Activated CD4-positive, alpha-beta memory T cell treated with anti-CD3 and anti-CD28 coated beads, Interleukin-2, amount 10 ng/mL, durations not matched to agents 7 days and 5 days (primary cell): ENCODE results near the gene ARL3. TPM values are rescaled to one million over a fixed set of nuclear protein-coding genes. Genes with fewer than 3 reads are reported as not detected.

Experiments used
- CTCF ChIA-PET: fragments of 350-600 bp; sonication (Branson Sonifier 250); formaldehyde crosslinking; loops from one replicate; lab custom pipeline; 2021; ENCODE audit warnings: antibody characterized with exemption, inconsistent platforms; lab: Charles Lee
- POLR2A ChIA-PET: fragments of 350-600 bp; sonication (Branson Sonifier 250); formaldehyde crosslinking; loops from one replicate; lab custom pipeline; 2021; ENCODE audit warnings: antibody characterized with exemption; lab: Charles Lee
- DNase-seq: peaks from one replicate; pipeline ENCODE4 v3.0.0-alpha.2; 2020
- H3K27ac Mint-ChIP-seq: one replicate; pipeline ENCODE4 v1.8.0; 2021; ENCODE audit warnings: mild to moderate bottlenecking, mixed read lengths
- H3K27me3 Mint-ChIP-seq: one replicate; pipeline ENCODE4 v1.8.0; 2021; ENCODE audit warnings: mixed read lengths
- H3K36me3 Mint-ChIP-seq: one replicate; pipeline ENCODE4 v1.8.0; 2021; ENCODE audit warnings: low read depth, mixed read lengths
- H3K4me1 Mint-ChIP-seq: one replicate; pipeline ENCODE4 v1.8.0; 2021; ENCODE audit warnings: mixed read lengths
- H3K4me3 Mint-ChIP-seq: one replicate; pipeline ENCODE4 v1.8.0; 2021; ENCODE audit warnings: mild to moderate bottlenecking, mixed read lengths
- H3K9me3 Mint-ChIP-seq: one replicate; pipeline ENCODE4 v1.8.0; 2021; ENCODE audit warnings: mixed read lengths
- total RNA-seq, 2 experiments: library from RNA; stranded (reverse); gene quantifications; one replicate each; pipeline ENCODE4 v1.2.3, GENCODE V29; 2021

The ARL3 gene
- total RNA-seq, 2 experiments from 2014 or later, result 5.7 to 6.1 TPM

DNA sequence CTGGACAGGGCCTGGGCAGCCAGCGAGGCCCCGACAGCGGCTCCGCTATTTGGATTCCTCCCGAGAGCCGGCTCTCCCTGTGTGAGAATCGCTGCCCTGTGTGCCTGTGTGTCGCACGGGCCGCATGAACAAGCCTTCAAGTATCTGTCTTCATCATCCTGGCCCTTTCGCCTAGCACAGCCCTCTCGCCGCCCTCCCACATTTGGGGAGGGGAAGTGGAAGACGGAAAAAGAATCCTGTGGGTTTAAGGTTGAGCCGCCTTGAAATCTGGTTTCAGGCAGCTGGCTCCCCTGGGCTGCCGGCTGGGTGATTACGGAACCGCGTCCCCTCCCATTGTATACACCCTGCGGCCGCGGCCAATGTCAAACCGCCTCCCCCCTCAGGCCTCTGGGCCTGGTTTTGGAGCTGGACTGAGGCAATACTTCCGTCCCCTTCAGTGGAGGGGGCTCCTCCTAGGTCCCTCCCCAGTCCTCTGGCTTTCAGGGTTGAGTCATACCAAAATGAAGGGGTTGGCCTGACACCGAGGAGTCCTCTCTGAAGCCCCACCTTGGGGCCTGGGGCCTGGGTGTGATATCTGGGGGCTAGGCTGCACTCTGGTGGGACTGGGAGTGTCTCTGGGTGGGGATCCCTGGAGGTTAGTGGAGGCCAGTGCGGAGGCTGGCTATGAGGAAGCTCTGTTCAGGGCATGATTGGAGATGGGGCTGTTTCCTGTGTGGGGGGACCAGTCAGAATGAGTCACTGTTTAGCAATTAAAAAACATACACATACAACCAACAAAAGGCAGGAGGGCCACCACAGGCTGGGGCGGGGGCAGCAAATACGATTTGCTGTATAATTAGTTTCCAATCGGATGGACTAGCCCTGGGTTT, 68.2 kb downstream of the ARL3 start:
- peak; percentile 82 for DNase-seq

DNA sequence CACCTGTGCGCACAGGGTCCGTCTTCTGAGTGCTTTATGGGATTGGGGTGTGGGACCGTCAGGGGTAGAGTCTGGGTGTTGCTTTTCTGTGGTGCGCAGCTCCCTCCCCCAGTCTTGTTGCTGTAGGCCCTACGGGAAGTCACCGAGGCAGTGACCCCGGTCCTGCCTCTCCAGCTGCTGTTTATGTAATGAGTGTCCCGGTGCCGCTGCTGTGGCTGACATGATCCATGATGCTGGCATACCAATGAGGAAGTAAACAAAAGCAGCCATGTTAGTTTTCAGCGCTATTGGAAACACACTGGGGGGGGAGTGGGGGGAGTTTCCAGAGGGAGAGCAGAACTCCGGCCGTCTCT, 68.8 kb downstream of the ARL3 start:
- H3K4me3 Mint-ChIP-seq, result peak overlapping the region; percentile 90
- H3K27me3 Mint-ChIP-seq, result no peaks in the 10 kb centered on the region
- H3K36me3 Mint-ChIP-seq, result peaks cover 23% of the 10 kb centered on the region
- peak; percentile 58 for DNase-seq
- ChIA-PET POLR2A (interaction anchor here (0.7 to 5.0 kb wide), 21 partner anchors 8 to 526 kb away, joined by 3 to 130 read pairs (median 14); partner anchors contain the start of genes ACTR1A, ARL3, C10orf95 and SFXN2), CTCF (interaction anchor here (0.6 to 3.8 kb wide), 11 partner anchors 9 to 1177 kb away, joined by 3 to 39 read pairs (median 7); partner anchors contain the start of genes ARL3 and SFXN2)
- peak overlapping the region; percentile 98 for H3K27ac Mint-ChIP-seq
- no peaks in the 10 kb centered on the region for H3K9me3 Mint-ChIP-seq
- peaks cover 47% of the 10 kb centered on the region for H3K4me1 Mint-ChIP-seq

More for the DNA sequence above, 68.2 kb downstream of the ARL3 start:
- POLR2A ChIA-PET, result interaction anchor here (0.6 to 5.0 kb wide), 23 partner anchors 10 to 528 kb away, joined by 3 to 130 read pairs (median 11); partner anchors contain the start of genes ACTR1A, ARL3, C10orf95 and FBXL15
- Mint-ChIP-seq H3K4me1 (peaks cover 53% of the 10 kb centered on the region), H3K9me3 (no peaks in the 10 kb centered on the region), H3K27ac (peak overlapping the region; percentile 98), H3K4me3 (peak overlapping the region; percentile 90), H3K27me3 (no peaks in the 10 kb centered on the region), H3K36me3 (peaks cover 23% of the 10 kb centered on the region)
- CTCF ChIA-PET, result interaction anchor here (0.6 to 3.8 kb wide), 10 partner anchors 10 to 1178 kb away, joined by 3 to 39 read pairs (median 4); partner anchors contain the start of genes ARL3 and SFXN2

GRCh38 chr10:102644646-102645387, 69.4 kb downstream of the ARL3 start:
- POLR2A ChIA-PET, result interaction anchor here (0.7 to 5.0 kb wide), 27 partner anchors 9 to 723 kb away, joined by 3 to 130 read pairs (median 5); partner anchors contain the start of genes ACTR1A, ARL3, C10orf95 and CNNM2
- CTCF ChIA-PET, result interaction anchor here (0.6 to 3.8 kb wide), 16 partner anchors 9 to 1177 kb away, joined by 3 to 39 read pairs (median 4); partner anchors contain the start of genes ACTR1A, ARL3 and SFXN2

DNA sequence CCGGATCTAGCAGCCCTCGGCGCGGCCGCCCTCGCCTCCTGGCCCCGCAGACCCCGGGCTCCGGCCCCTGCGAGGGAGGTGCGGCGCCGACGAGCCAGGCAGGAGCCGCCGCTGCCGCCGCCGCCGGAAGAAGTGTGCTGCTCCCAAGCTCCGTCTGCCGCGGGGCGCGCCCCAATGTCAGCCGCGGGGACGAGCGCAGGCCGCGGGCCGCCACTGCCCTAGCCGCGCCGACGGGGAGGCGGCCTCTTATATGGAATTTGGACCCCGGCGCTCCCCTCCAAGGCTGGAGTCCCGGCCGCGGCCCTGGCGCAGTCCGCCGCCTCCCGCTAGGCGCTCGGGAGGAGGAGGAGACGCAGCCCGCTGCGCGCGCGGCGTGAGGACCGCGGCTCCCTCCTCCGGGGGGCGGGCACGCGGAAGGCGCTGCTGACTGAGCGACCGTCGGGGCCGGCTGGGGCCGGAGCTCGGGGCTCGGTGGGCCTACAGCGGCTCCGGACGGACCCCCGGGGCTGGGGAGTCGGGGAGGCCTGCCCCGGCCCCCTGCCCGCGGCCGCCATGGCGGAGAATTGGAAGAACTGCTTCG, 70.0 kb downstream of the ARL3 start, which contains the start of gene TRIM8:
TSS of gene TRIM8 (plus strand) at position 414 of the 580 bp plus-strand sequence. CDS start at position 553, 139 bp downstream.
- peaks cover 22% of the 10 kb centered on the region for H3K36me3 Mint-ChIP-seq
- ChIA-PET POLR2A (interaction anchor here (0.6 to 5.0 kb wide), 27 partner anchors 8 to 724 kb away, joined by 3 to 130 read pairs (median 5); partner anchors contain the start of genes ACTR1A, ARL3, C10orf95 and CNNM2), CTCF (interaction anchor here (0.6 to 3.8 kb wide), 14 partner anchors 9 to 189 kb away, joined by 3 to 39 read pairs (median 6); partner anchors contain the start of genes ACTR1A, ARL3 and SFXN2)
- H3K4me1 Mint-ChIP-seq, result peaks cover 38% of the 10 kb centered on the region
- DNase-seq, result peak; percentile 69
- H3K9me3 Mint-ChIP-seq, result no peaks in the 10 kb centered on the region
- peak within 1 kb of the TSS; percentile 98 for H3K27ac Mint-ChIP-seq
- H3K27me3 Mint-ChIP-seq, result peaks cover 4% of the 10 kb centered on the region
- peak within 1 kb of the TSS; percentile 90 for H3K4me3 Mint-ChIP-seq

More at GRCh38 chr10:102644646-102645387, 69.4 kb downstream of the ARL3 start:
- Mint-ChIP-seq H3K36me3 (peaks cover 23% of the 10 kb centered on the region), H3K27ac (peak overlapping the region; percentile 98), H3K4me1 (peaks cover 43% of the 10 kb centered on the region), H3K27me3 (no peaks in the 10 kb centered on the region), H3K9me3 (no peaks in the 10 kb centered on the region), H3K4me3 (peak overlapping the region; percentile 90)
- DNase-seq, result peak; percentile 84

- Mint-ChIP-seq H3K27ac (peak overlapping the region; percentile 88), H3K4me3 (peak overlapping the region; percentile 86), H3K27me3 (peaks cover 4% of the 10 kb centered on the region), H3K36me3 (peaks cover 19% of the 10 kb centered on the region), H3K4me1 (peaks cover 32% of the 10 kb centered on the region), H3K9me3 (no peaks in the 10 kb centered on the region)
- peak; percentile 40 for DNase-seq
- CTCF ChIA-PET, result interaction anchor here (0.9 to 3.8 kb wide), 8 partner anchors 8 to 70 kb away, joined by 3 to 39 read pairs (median 8); partner anchors contain the start of genes ARL3 and SFXN2
- POLR2A ChIA-PET, result interaction anchor here (0.6 to 5.0 kb wide), 24 partner anchors 8 to 724 kb away, joined by 3 to 130 read pairs (median 6); partner anchors contain the start of genes ACTR1A, ARL3, C10orf95 and CNNM2
Measured at GRCh38 chr10:102643336-102644065, 70.7 kb downstream of the ARL3 start.

- no peaks in the 10 kb centered on the region for H3K9me3 Mint-ChIP-seq
- peaks cover 25% of the 10 kb centered on the region for H3K4me1 Mint-ChIP-seq
- H3K27me3 Mint-ChIP-seq, result peaks cover 4% of the 10 kb centered on the region
- DNase-seq, result peak; percentile 54
- ChIA-PET POLR2A (interaction anchor here (0.8 to 2.4 kb wide), 12 partner anchors 9 to 222 kb away, joined by 3 to 16 read pairs (median 6); partner anchors contain the start of genes ARL3, FBXL15, SFXN2 and SUFU), CTCF (interaction anchor here (0.7 to 0.8 kb wide), 3 partner anchors 32 to 190 kb away, joined by 3 to 4 read pairs (median 4); no protein-coding TSS in a partner anchor)
- peaks cover 19% of the 10 kb centered on the region for H3K36me3 Mint-ChIP-seq
- peak overlapping the region; percentile 86 for H3K4me3 Mint-ChIP-seq
- peak overlapping the region; percentile 88 for H3K27ac Mint-ChIP-seq
Measured at GRCh38 chr10:102642736-102643335, 71.4 kb downstream of the ARL3 start.

DNA sequence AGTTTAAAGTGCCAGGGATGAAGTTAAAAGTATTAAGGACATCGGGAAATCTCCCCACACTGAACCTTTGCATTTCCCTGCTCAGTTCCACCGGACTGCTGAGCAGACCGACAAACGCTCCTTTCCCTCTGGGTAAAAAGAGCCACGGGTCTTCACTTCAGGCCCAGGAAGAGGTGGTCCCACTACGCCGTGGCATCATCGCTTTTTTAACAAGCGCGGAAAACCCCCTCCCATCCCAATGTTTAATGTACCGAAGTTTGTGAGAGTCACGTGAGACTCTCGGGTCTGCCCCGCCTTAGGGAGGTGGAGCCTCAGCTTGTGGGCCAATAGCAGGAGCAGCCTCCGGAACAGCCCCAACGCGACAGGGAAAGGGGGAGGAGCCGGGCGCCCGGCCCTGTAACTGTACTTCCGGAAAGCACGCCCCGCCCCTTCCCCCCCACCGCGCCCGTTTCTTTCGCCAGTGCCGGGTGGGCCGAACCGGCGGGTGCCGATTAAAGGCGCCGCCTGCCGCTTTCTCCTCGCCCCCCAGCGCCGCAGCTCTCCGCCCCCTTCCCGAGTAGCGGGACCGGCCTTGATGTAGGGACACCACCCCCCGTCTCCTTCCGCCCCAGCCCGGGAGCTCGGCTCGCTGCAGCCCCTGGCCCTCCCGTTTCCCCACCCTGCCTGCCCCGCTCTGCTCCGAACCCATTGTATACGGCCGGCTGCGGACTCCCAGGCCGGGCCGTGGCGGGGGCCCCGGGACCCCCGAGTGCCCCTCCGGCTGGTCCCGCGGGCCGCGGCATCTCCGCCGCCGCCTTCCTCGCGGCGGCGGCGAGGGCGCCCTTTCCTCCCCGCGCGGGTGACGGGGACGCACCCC, 72.1 kb downstream of the ARL3 start:
- peaks cover 4% of the 10 kb centered on the region for H3K27me3 Mint-ChIP-seq
- peak; percentile 98 for DNase-seq
- H3K27ac Mint-ChIP-seq, result peak overlapping the region; percentile 84
- ChIA-PET CTCF (interaction anchor here (0.7 to 2.3 kb wide), 5 partner anchors 32 to 190 kb away, joined by 3 to 11 read pairs (median 4); partner anchors contain the start of genes ACTR1A, ARL3 and SFXN2), POLR2A (interaction anchor here (0.5 to 2.4 kb wide), 19 partner anchors 8 to 222 kb away, joined by 3 to 16 read pairs (median 4); partner anchors contain the start of genes ARL3, FBXL15, SFXN2 and SUFU)
- peak overlapping the region; percentile 87 for H3K4me3 Mint-ChIP-seq
- H3K36me3 Mint-ChIP-seq, result peaks cover 19% of the 10 kb centered on the region
- peaks cover 18% of the 10 kb centered on the region for H3K4me1 Mint-ChIP-seq
- H3K9me3 Mint-ChIP-seq, result no peaks in the 10 kb centered on the region

- peak overlapping the region; percentile 84 for H3K27ac Mint-ChIP-seq
- POLR2A ChIA-PET, result interaction anchor here (0.5 to 2.4 kb wide), 14 partner anchors 9 to 205 kb away, joined by 3 to 16 read pairs (median 4); partner anchors contain the start of genes ARL3, SFXN2, SUFU and WBP1L
Measured at GRCh38 chr10:102641402-102641801, 72.8 kb downstream of the ARL3 start.

DNA sequence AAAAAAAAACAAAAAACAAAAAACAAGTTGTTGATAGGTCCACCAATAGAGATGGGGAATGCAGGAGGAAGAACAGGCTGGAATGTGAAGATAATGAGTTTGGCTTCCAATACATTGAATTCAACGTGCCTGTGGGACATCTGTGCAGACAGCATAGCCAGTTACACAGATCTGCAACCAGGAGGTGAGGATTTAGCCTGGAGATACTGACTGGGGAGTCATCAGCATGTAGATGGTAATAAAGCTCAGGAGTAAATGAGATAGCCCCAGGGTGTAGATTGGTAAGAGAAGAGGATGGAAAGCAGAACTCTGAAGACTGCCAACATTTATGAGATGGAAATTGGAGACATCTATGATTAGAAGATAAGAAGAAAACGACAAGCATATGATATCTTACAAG, 74.7 kb downstream of the ARL3 start:
- Mint-ChIP-seq H3K4me1 (peaks cover 24% of the 10 kb centered on the region), H3K27me3 (peaks cover 4% of the 10 kb centered on the region), H3K9me3 (no peaks in the 10 kb centered on the region), H3K4me3 (no peak overlapping the region), H3K27ac (no peak overlapping the region), H3K36me3 (no peaks in the 10 kb centered on the region)
- POLR2A ChIA-PET, result no interaction called here
- CTCF ChIA-PET, result interaction anchor here (1.3 kb wide), 1 partner anchor 57 kb away, joined by 4 read pairs; no protein-coding TSS in a partner anchor
- no peak for DNase-seq

More at GRCh38 chr10:102641402-102641801, 72.8 kb downstream of the ARL3 start:
- peaks cover 13% of the 10 kb centered on the region for H3K4me1 Mint-ChIP-seq
- H3K4me3 Mint-ChIP-seq, result peak overlapping the region; percentile 87
- no peaks in the 10 kb centered on the region for H3K9me3 Mint-ChIP-seq
- peaks cover 4% of the 10 kb centered on the region for H3K27me3 Mint-ChIP-seq
- no peak for DNase-seq
- CTCF ChIA-PET, result interaction anchor here (1.0 to 2.3 kb wide), 2 partner anchors 72 to 139 kb away, joined by 3 to 11 read pairs; partner anchors contain the start of genes ACTR1A, ARL3 and SFXN2
- peaks cover 14% of the 10 kb centered on the region for H3K36me3 Mint-ChIP-seq
